VCaP (cell line): ENCODE results near the gene TTLL6.

Experiments
- H3K27ac ChIP-seq: fragments of 450-650 bp; 2 replicates; pipeline ENCODE4 v1.5.1; 2017
- CTCF ChIP-seq: fragments of 450-650 bp; conservative IDR thresholded peaks from 2 replicates; pipeline ENCODE4 v1.5.1; 2017; ENCODE audit warnings: mild to moderate bottlenecking, moderate library complexity

Gene TTLL6

GRCh38 chr17:48830840-48831548 is 14.0 kb upstream of the TTLL6 start, which contains the start of gene CALCOCO2:
Gene CALCOCO2, plus strand, starts transcription at chr17:48831035. Its CDS starts 10,673 bp downstream, at chr17:48841708.
- H3K27ac ChIP-seq, result peak within 1 kb of the TSS; percentile 84
- TF ChIP-seq CTCF, result peak; percentile 25

DNA sequence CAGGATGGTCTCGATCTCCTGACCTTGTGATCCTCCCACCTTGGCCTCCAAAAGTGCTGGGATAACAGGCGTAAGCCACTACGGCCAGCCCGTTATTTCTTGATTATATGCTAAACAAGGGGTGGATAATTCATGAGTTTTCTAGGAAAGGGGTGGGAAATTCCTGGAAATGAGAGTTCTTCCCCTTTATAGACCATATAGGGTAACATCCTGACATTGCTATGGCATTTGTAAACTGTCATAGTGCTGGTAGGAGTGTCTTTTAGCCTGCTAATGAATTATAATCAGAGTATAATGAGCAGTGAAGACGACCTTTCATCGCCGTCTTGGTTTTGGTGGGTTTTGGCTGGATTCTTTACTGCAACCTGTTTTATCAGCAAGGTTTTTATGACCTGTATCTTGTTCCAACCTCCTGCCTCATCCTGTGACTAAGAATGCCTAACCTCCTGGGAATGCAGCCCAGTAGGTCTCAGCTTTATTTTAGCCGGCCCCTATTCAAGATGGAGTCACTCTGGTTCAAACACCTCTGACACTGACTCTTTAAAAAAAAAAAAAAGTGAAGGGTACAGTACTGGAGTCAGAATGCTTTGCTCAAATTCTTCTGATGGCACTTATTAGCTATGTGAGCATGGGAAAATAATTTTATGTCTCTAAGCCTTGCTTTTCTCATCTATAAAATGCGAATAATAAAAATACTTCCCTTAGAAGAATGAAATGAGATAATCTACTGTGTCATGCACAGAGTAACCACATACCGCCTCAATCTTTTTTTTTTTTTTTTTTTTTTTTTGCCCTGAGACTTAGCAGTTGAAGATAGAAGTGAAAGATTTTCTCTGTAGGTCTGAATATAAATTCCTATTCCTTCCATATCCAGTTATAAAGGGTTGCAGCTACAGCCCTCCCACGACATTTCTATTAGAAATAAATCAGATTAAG is 8.7 kb upstream of the TTLL6 start:
- TF ChIP-seq CTCF, result no peak
- no peak overlapping the region for H3K27ac ChIP-seq

DNA sequence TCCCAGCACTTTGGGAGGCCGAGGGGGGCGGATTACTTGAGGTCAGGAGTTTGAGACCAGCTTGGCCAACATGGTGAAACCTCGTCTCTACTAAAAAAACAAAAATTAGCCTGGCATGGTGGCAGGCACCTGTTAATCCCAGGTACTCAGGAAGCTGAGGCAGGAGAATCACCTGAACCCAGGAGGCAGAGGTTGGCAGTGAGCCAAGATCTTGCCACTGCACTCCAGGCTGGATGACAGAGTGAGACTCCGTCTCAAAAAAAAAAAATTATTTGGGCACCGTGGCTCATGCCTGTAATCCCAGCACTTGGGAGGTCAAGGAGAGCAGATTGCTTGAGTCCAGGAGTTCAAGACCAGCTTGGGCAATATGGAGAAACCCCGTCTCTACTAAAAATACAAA is 3.9 kb upstream of the TTLL6 start:
- peak overlapping the region; percentile 81; the same call in 1 of the 2 replicates for H3K27ac ChIP-seq

DNA sequence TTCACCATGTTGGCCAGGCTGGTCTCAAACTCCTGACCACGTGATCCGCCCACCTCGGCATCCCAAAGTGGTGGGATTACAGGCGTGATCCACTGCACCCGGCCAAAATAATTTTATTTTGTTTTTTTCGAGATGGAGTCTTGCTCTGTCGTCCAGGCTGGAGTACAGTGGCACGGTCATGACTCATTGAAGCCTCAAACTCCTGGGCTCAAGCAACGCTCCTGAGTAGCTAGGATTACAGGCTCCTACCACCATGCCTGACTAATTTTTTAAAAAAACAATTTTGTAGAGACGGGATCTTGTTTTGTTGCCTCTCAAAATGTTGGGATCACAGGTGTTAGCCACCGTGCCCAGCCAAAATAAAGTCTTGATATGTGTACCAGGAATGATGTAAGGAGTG is 2.4 kb upstream of the TTLL6 start:
- no peak for TF ChIP-seq CTCF

DNA sequence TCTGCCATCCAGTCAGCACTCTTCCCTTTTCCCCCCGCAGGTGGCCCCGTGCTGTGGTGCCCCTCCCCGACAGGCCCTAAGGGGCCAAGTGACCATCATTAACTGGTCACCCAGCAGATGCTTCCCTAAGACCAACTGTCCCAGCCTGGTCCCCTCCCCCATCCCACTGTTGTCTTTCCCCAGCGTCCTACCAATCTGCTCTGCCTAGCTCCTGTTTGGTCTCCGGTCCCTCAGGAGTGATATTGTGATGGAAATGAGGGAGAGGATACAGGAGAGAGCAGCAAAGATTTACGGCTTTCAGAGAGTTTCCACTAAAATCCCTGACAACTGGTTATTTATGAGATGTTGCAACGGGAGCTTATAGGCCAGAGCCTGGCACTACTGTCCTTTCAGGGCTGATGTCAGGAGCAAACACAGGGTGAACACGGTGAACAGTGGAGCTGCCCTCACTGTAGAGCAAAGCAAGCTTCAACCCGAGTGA is 1.4 kb upstream of the TTLL6 start:
- H3K27ac ChIP-seq, result peak overlapping the region; percentile 81
- TF ChIP-seq CTCF, result no peak

More for the DNA sequence above, 2.4 kb upstream of the TTLL6 start:
- peak overlapping the region; percentile 81 for H3K27ac ChIP-seq

DNA sequence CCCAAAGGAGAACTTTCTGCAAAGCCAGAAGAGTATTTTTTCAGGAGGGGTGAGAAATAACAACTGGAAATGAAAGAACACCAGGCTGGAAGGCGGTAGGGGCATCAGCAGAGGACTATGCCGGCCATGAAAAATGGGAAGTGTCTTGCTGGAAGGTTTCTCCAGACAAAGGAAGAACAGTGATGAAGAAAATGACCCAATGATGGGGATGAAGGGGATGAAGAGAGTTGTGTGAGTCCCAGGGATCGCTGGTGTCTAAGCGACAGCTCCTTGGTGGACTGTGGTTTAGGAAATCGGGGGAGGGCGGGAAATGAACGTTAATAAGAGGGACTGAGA is 623 bp downstream of the TTLL6 start:
- no peak for TF ChIP-seq CTCF
- H3K27ac ChIP-seq, result peak overlapping the region; percentile 81

- no peak overlapping the region for H3K27ac ChIP-seq
- no peak for TF ChIP-seq CTCF
Measured at GRCh38 chr17:48815311-48815710, 1.7 kb downstream of the TTLL6 start.
